ENCODE data around the gene ARHGAP40.

Gene ARHGAP40

GRCh38 chr20:38623061-38623460 is 21.5 kb downstream of the ARHGAP40 start:
- no peak for DNase-seq

GRCh38 chr20:38624084-38624483 is 22.5 kb downstream of the ARHGAP40 start:
- DNase-seq: no peak

GRCh38 chr20:38625896-38626295 is 24.3 kb downstream of the ARHGAP40 start:
- no peak for DNase-seq

GRCh38 chr20:38626921-38627659 is 25.5 kb downstream of the ARHGAP40 start:
- no peak for DNase-seq

GRCh38 chr20:38628580-38629470 is 27.2 kb downstream of the ARHGAP40 start:
- DNase-seq: no peak

- DNase-seq: no peak
Observed at GRCh38 chr20:38629979-38630378, 28.4 kb downstream of the ARHGAP40 start.

- no peak for DNase-seq
Observed at GRCh38 chr20:38630727-38631126, 29.1 kb downstream of the ARHGAP40 start.

GRCh38 chr20:38631155-38632022 is 29.8 kb downstream of the ARHGAP40 start:
- no peak for DNase-seq

- peak; percentile 24 for DNase-seq
Observed at GRCh38 chr20:38633577-38634093, 32.0 kb downstream of the ARHGAP40 start.

GRCh38 chr20:38635721-38636288 is 34.2 kb downstream of the ARHGAP40 start:
- no peak for DNase-seq

GRCh38 chr20:38640521-38640920 is 38.9 kb downstream of the ARHGAP40 start:
- no peak for DNase-seq

GRCh38 chr20:38642498-38642897 is 40.9 kb downstream of the ARHGAP40 start:
- DNase-seq: no peak

- DNase-seq: no peak
Observed at GRCh38 chr20:38644588-38645260, 43.1 kb downstream of the ARHGAP40 start.

- no peak for DNase-seq
Observed at GRCh38 chr20:38645351-38645750, 43.7 kb downstream of the ARHGAP40 start.

GRCh38 chr20:38645980-38646858 is 44.6 kb downstream of the ARHGAP40 start:
- peak; percentile 22 for DNase-seq

- DNase-seq: no peak
Observed at GRCh38 chr20:38649275-38649891, 47.8 kb downstream of the ARHGAP40 start.

- DNase-seq: no peak
Observed at GRCh38 chr20:38650010-38650409, 48.4 kb downstream of the ARHGAP40 start.

GRCh38 chr20:38651154-38651553 is 49.5 kb downstream of the ARHGAP40 start:
- DNase-seq: no peak

GRCh38 chr20:38651562-38651961 is 50.0 kb downstream of the ARHGAP40 start:
- no peak for DNase-seq

- no peak for DNase-seq
Observed at GRCh38 chr20:38652995-38653394, 51.4 kb downstream of the ARHGAP40 start.

Data from DMS 273 treated with DMSO at 0.1 percent for 48 hours (cell line).